Nephron progenitor cell (in vitro differentiated cells): ENCODE measurements around the gene OLA1.

Experiments
- DNase-seq: peaks from one replicate; pipeline ENCODE4 v3.0.0; 2021
- H3K27ac Mint-ChIP-seq: 2 replicates; pipeline ENCODE4 v1.8.0; 2021; ENCODE audit warnings: mild to moderate bottlenecking, moderate library complexity, mixed read lengths
- H3K27me3 Mint-ChIP-seq: 2 replicates; pipeline ENCODE4 v1.8.0; 2021; ENCODE audit warnings: mild to moderate bottlenecking, low read depth, mixed read lengths; ENCODE audit not compliant: poor library complexity
- H3K36me3 Mint-ChIP-seq: 2 replicates; pipeline ENCODE4 v1.8.0; 2021; ENCODE audit warnings: low read depth, mixed read lengths
- H3K4me1 Mint-ChIP-seq: 2 replicates; pipeline ENCODE4 v1.8.0; 2021; ENCODE audit warnings: mixed read lengths
- H3K4me3 Mint-ChIP-seq: 2 replicates; pipeline ENCODE4 v1.8.0; 2021; ENCODE audit warnings: mild to moderate bottlenecking, moderate library complexity, mixed read lengths
- H3K9me3 Mint-ChIP-seq: 2 replicates; pipeline ENCODE4 v1.8.0; 2021; ENCODE audit warnings: mild to moderate bottlenecking, moderate library complexity, mixed read lengths
- CTCF ChIP-seq: fragments of 200-600 bp; sonication (generic); IDR thresholded peaks from 2 replicates; pipeline ENCODE4 v1.5.0; 2021; ENCODE audit warnings: antibody characterized with exemption

OLA1 gene

GRCh38 chr2:174085781-174086180 is 162.6 kb downstream of the OLA1 start:
- Mint-ChIP-seq H3K27ac (peak overlapping the region; percentile 3), H3K4me1 (no peaks in the 10 kb centered on the region), H3K4me3 (no peak overlapping the region), H3K36me3 (peaks cover 33% of the 10 kb centered on the region), H3K27me3 (no peaks in the 10 kb centered on the region), H3K9me3 (peaks cover 24% of the 10 kb centered on the region)
- no peak for TF ChIP-seq CTCF
- no peak for DNase-seq

- H3K36me3 Mint-ChIP-seq = peaks cover 29% of the 10 kb centered on the region
Measured at GRCh38 chr2:174083843-174084458, 164.4 kb downstream of the OLA1 start.

GRCh38 chr2:174080672-174081121 is 167.6 kb downstream of the OLA1 start:
- no peak for TF ChIP-seq CTCF
- Mint-ChIP-seq H3K9me3 (no peaks in the 10 kb centered on the region), H3K36me3 (peaks cover 1% of the 10 kb centered on the region), H3K4me3 (no peak overlapping the region), H3K4me1 (no peaks in the 10 kb centered on the region), H3K27ac (no peak overlapping the region), H3K27me3 (no peaks in the 10 kb centered on the region)
- no peak for DNase-seq

More at GRCh38 chr2:174083843-174084458, 164.4 kb downstream of the OLA1 start:
- no peak for TF ChIP-seq CTCF
- H3K4me3 Mint-ChIP-seq = no peak overlapping the region
- no peaks in the 10 kb centered on the region for H3K4me1 Mint-ChIP-seq
- no peaks in the 10 kb centered on the region for H3K27me3 Mint-ChIP-seq
- H3K27ac Mint-ChIP-seq = no peak overlapping the region
- DNase-seq = no peak
- H3K9me3 Mint-ChIP-seq = peaks cover 20% of the 10 kb centered on the region

- peaks cover 10% of the 10 kb centered on the region for H3K36me3 Mint-ChIP-seq
Measured at GRCh38 chr2:174078275-174078674, 170.1 kb downstream of the OLA1 start.

GRCh38 chr2:174076975-174077374 is 171.4 kb downstream of the OLA1 start:
- H3K27me3 Mint-ChIP-seq = no peaks in the 10 kb centered on the region
- peaks cover 15% of the 10 kb centered on the region for H3K36me3 Mint-ChIP-seq
- H3K4me3 Mint-ChIP-seq = no peak overlapping the region
- H3K27ac Mint-ChIP-seq = no peak overlapping the region
- no peak for DNase-seq
- no peaks in the 10 kb centered on the region for H3K9me3 Mint-ChIP-seq
- H3K4me1 Mint-ChIP-seq = no peaks in the 10 kb centered on the region
- TF ChIP-seq CTCF = no peak

More at GRCh38 chr2:174078275-174078674, 170.1 kb downstream of the OLA1 start:
- peak; percentile 39 for TF ChIP-seq CTCF
- Mint-ChIP-seq H3K27me3 (no peaks in the 10 kb centered on the region), H3K9me3 (no peaks in the 10 kb centered on the region), H3K4me3 (no peak overlapping the region), H3K27ac (no peak overlapping the region), H3K4me1 (no peaks in the 10 kb centered on the region)
- DNase-seq = no peak

- no peak overlapping the region for H3K4me3 Mint-ChIP-seq
- no peaks in the 10 kb centered on the region for H3K27me3 Mint-ChIP-seq
- no peak overlapping the region for H3K27ac Mint-ChIP-seq
- peaks cover 15% of the 10 kb centered on the region for H3K36me3 Mint-ChIP-seq
- TF ChIP-seq CTCF = no peak
- DNase-seq = no peak
- H3K4me1 Mint-ChIP-seq = no peaks in the 10 kb centered on the region
- H3K9me3 Mint-ChIP-seq = no peaks in the 10 kb centered on the region
Measured at GRCh38 chr2:174076040-174076439, 172.3 kb downstream of the OLA1 start.
